H7 (cell line): ENCODE data around the gene TTLL6. TPM values are rescaled to one million over a fixed set of nuclear protein-coding genes. Genes with fewer than 3 reads are reported as not detected.

Experiments used
- DNase-seq: peaks from one replicate; pipeline ENCODE4 v3.0.0; 2012
- H3K27me3 ChIP-seq: 2 replicates; pipeline ENCODE4 v1.6.0; 2011; ENCODE audit warnings: mild to moderate bottlenecking, low read length; ENCODE audit not compliant: control insufficient read depth, insufficient read depth
- H3K36me3 ChIP-seq: replicated peaks from 2 replicates; pipeline ENCODE4 v1.5.1; 2011; ENCODE audit warnings: low read length; ENCODE audit not compliant: control insufficient read depth, insufficient read depth
- H3K4me3 ChIP-seq: 2 replicates; pipeline ENCODE4 v1.5.1; 2011; ENCODE audit warnings: low read depth, mild to moderate bottlenecking, control low read depth, low read length, moderate library complexity; ENCODE audit not compliant: insufficient read depth
- total RNA-seq: library from RNA; depleted of rRNA; stranded (reverse); fragments of >200 nt; shearing (Covaris generic); gene quantifications from 2 replicates; pipeline ENCODE4 v1.2.3, GENCODE V29; 2014

TTLL6 gene
- total RNA-seq, 1 experiment from 2014 or later = 2.1 TPM

DNA sequence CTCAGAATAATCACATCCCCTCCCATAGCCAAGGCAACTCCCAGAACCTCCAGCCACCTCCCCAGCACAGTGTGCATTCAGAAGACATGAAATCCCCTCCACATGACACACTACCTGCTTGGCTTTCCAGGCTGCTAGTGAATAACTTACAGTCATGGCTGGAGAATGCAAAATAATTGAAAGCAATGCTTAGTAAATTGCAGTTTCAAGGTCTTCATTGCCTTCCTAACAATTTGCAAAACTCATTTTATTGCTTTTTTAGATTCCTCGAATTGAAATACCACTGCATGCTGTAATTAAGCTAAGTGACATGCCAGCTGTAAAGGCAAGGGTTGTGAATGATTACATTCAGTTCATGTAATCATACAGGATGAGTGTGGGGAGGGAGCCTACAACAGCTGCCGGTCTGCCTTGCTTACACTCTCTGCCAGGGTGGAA is 59.5 kb downstream of the TTLL6 start:
- Histone ChIP-seq H3K27me3 (peaks cover 63% of the 10 kb centered on the region), H3K4me3 (no peak overlapping the region), H3K36me3 (no peaks in the 10 kb centered on the region)
- no peak for DNase-seq

DNA sequence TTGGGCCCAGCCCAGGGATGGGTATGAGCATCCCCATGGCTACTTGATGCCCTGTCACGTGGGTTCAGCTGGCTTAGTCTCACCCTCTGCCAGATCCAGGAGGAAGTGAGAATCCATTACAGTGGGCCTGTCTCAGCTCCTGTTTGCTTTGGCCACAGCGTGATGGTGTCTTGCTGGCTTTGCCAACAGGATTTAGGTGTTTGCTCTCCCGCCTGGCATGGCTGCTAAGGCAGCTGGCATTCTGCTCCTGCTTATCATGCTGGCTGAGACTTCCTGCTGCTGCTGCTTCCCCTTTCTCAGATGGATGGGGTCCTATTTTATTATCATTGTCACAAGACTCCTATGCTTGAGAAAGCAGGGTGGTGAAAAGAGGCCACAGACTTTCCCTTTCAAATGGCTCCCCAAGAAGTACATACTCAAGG is 60.2 kb downstream of the TTLL6 start:
- peaks cover 70% of the 10 kb centered on the region for H3K27me3 ChIP-seq
- no peak for DNase-seq
- no peak overlapping the region for H3K4me3 ChIP-seq
- no peaks in the 10 kb centered on the region for H3K36me3 ChIP-seq

DNA sequence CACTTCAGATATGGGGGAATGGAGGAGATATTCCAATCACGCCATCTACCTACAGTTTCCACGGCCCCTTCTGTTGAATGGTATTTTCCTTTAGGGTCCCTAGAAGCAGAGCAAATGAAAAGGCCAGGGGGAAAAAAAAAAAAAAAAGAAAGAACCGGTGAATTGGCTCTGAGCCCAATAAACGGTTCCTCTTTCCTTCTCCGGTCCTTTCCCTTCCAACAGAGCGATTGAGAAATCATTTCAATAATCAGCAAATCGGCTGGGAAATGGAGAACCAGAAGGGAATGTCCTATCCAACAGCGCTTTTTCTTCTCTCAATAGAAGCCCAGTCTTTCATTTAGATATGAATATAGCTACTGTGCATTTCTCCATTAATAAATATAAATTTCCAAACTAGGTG is 61.7 kb downstream of the TTLL6 start:
- Histone ChIP-seq H3K27me3 (peaks cover 85% of the 10 kb centered on the region), H3K4me3 (no peak overlapping the region; the same call in 1 of the 2 replicates), H3K36me3 (no peaks in the 10 kb centered on the region)
- no peak for DNase-seq

DNA sequence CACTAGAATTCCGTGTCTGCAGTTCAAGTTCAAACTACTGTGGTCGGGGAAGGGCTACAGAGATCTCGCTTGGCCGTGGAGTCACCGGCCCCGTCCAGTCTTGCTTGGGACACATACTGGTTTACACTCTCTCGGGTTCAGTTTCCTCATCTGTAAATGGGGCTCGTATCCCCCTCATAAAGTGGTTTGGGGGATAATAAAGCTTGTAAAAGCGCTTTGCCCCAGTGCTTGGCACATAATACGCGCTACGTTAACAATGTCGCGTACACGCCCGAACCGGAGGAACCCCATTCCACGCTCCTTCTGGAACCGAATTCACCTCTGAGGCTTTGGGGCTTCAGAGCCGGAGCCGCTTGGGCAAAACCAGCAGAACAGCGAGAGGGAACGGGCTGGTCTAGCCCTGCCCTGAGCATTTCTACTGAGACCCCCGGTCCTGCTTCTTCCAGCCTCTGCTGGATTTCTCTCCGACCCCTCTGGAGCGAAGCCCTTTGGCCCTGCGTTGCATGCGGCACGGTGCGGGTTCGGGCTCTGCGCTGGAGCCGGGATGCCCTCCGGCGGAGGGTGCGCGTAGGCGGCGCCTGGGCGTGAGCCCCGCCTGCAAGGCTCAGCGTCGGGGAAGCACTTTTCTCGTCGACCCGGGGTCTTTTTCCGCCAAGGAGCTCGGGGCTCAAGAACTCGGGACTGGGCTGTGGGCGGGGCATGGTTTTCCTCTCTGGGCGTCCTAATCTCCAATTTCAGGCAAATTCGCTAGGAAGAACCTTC is 62.3 kb downstream of the TTLL6 start:
- Histone ChIP-seq H3K4me3 (peak overlapping the region; percentile 21; the same call in 1 of the 2 replicates), H3K36me3 (no peaks in the 10 kb centered on the region), H3K27me3 (peaks cover 92% of the 10 kb centered on the region)
- DNase-seq = peak; percentile 84

DNA sequence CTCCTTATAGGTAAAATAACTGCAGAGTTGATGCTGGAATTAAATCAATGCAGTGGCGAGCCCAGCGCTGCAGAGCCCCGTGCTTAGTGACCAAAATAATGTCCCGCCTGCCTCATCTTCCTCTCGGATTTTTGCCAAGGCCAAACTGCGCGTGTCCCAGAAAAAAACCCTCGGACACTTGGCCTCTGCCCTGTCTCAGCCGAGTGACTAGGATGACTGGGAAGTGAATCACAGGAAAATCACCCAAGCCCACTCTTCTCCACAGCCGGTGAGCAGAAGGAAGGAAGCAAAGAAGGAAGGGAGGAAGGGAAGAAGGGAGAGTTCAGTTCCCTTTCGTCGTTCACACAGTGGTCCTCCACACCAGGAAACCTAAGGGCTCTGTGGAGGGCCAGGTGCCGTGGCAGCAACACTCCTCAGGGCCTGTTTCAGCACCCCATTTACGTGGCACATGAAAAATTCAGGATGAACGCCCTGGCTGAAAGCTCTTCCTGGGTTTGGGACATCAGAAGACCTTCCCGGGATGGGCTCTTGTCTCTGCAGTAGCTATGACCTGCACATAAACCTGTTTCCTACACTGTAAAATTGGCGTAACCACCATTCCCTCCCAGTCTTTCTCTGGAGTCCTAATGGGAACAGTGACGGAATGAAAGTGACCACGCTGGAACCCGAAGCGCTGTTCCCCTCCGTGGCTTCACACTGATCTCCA is 63.1 kb downstream of the TTLL6 start:
- no peak overlapping the region for H3K4me3 ChIP-seq
- H3K36me3 ChIP-seq = no peaks in the 10 kb centered on the region
- DNase-seq = no peak
- H3K27me3 ChIP-seq = peaks cover 97% of the 10 kb centered on the region

DNA sequence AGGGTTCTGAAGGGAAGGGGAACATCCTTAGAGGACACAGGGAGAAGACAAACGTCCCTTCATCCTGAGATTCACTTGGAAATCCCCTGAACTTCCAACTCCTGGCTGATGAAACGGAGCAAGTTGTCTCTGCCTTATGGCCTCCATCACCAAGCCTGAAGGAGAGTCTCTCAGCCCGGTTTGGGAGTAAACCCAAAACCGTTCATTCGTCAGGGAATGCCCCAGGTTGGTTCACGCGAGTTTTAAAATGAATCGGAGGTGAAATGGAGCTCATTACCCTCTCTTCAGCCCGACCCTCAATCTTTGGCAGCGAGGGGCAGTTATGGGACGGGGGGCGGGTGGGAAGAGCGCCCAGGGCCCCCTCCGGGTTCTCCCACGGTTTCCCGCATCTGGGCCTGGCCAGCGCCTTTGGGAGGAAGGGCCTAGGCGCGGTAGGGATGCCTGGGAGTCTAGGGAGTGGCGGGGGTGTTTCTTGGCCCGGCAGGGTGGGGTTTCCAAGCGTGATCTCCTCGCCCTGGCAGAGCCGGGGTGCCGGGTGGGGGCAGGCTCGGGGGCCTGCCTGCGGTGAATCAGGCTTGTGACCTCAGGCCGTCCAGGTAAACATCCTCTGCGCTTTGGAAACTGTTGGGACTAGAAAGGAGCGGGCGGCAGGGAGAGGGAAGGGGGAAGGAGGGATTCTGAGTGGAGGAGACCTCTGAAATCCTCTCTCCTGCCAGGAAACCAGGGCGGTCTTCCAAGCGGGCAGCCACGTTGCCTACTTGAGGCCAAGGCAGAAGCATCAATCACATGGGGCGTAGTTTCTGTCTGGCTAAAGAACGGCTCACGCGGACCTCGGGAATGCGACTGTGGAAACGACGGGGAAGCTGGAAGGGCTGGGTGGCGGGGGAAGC is 64.4 kb downstream of the TTLL6 start:
- Histone ChIP-seq H3K36me3 (no peaks in the 10 kb centered on the region), H3K27me3 (peaks cover 99% of the 10 kb centered on the region), H3K4me3 (no peak overlapping the region)
- DNase-seq = peak; percentile 64

DNA sequence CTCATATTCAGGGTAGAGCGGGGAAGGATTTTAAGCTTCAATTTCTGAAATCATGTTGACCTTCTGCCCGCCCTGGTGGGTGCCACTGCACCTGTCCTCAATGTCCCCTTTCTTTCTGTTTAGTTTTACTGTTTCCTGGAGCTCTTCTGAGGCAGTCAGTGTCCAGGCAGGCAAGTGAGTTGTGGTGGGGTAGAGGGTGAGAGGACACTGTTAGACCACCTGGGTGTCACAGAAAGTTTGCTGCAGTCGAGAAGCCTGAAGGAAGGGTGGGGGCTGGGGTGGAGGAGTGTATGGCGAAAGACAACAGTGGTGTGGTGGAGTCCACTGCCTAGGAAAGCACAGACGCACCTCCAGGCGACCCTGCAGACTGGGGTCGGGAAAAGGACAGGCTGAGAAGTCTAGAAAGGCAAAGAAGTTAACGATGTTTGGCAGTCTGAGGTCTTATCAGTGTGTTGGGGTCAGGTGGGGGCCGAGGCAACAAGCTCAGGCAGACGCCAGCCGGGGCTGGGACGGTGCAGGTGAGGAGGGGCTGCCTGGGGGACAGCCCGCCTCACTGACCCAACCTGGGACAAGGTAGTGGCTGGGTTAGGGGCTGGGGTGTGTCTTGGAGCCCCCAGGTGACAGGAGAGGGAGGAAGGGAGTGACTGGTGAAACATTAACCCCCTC is 65.2 kb downstream of the TTLL6 start:
- peak; percentile 52 for DNase-seq
- no peaks in the 10 kb centered on the region for H3K36me3 ChIP-seq
- peaks cover 99% of the 10 kb centered on the region for H3K27me3 ChIP-seq
- H3K4me3 ChIP-seq = no peak overlapping the region

DNA sequence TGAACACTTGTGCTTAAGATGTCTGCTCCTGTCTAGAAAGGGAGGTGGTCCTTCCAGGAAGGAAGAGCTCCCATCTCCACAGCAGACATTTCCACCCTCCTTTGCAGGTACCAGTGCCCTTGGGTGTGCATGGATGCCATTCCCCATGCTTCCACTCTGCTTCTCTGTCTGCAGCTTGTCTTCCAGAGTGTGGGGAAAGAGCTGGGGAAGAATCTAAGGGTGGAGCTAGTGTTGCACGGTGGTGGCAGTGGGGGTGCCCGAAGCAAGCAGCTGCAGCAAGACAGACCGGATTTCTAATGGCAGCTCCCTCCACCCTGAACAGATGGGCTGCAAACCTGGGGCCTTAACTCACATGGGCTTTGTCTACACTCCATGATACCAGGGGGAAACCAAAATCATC is 65.9 kb downstream of the TTLL6 start:
- H3K4me3 ChIP-seq = no peak overlapping the region
- peaks cover 100% of the 10 kb centered on the region for H3K27me3 ChIP-seq
- H3K36me3 ChIP-seq = no peaks in the 10 kb centered on the region
- peak; percentile 51 for DNase-seq

DNA sequence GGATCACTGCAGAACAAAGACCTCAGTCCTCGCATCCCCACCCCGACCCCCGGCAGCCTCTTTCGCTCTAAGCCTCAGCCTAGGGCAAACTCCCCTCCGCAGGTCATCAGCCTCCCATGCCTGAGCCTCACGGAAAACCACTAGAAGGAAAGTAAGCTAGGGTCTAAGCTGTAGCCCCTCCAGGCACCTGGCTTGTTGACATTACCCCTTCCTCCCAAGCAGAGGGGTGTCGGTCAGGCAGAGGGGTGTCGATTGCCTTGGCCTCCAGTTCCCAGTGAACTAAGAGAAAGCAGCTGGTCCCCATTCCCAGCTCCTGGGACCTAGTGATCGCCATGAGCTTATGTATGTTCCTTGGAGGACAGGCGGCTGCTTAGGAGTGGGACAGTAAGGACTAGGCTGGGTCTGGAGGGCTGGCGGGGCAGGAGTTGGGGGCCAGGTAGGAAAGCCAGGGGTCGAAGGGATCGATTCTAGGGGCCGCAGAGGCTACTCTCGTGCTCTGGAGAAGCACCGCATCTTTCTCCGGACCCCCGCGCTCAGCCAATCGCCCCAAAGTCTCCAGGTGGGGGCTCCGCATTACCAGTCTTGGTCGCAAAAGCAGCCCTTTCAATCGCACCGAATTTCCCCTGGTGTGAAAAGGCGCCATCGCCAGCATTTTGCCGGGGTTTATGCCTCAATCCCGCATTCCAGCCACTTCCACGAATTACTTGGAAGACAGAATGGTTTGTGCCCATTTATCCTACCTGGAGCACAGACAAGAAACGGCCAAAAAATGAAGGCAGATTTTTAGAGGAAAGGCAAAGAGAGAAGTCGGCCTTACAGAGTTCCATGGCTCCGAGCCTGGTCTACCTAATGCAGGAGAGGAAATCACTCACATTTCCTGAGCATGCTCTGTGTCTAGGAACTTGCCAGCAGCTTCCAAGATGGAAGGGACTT is 67.1 kb downstream of the TTLL6 start:
- H3K27me3 ChIP-seq = peaks cover 100% of the 10 kb centered on the region
- peak; percentile 69 for DNase-seq

DNA sequence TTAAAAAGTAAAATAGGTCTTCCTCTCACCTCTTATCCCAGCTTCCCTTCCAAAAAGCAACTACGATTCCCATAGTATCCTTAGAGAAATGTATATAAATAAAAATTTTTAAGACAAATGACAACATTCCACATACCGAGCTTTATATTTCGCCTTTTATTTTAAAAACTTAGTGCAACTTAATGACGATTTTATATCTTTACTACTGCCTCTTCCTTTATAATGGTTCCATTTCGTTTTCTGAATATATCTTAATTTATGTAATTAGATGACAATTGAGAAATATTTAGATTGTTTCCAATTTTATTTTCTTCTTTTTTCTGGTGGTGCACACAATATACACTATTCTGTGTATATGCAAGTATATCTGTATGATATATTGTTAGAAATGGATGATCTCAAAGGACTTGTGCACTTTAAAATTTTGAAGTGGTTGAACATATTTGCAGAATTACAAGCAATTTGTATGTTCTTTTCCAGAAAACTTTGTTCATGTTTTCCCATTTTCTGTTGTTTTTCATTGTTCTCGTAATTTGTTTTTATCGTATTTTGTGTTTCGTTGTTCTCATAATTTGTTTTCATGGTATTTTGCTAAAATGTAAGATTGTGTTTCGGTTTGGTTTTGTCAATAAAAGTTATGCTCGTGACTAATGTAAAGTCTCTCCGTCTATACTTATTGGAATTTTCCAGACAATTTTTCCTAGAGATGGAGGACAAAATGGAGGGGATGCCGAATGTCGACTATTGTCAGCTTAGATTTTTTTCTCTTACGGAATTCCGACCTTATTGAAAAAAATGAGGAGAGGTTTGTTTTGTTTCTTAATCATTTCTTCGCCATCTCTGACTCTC is 68.1 kb downstream of the TTLL6 start:
- no peak overlapping the region for H3K4me3 ChIP-seq
- H3K36me3 ChIP-seq = no peaks in the 10 kb centered on the region
- peaks cover 100% of the 10 kb centered on the region for H3K27me3 ChIP-seq
- no peak for DNase-seq

More for the DNA sequence above, 67.1 kb downstream of the TTLL6 start:
- Histone ChIP-seq H3K36me3 (no peaks in the 10 kb centered on the region), H3K4me3 (no peak overlapping the region)

DNA sequence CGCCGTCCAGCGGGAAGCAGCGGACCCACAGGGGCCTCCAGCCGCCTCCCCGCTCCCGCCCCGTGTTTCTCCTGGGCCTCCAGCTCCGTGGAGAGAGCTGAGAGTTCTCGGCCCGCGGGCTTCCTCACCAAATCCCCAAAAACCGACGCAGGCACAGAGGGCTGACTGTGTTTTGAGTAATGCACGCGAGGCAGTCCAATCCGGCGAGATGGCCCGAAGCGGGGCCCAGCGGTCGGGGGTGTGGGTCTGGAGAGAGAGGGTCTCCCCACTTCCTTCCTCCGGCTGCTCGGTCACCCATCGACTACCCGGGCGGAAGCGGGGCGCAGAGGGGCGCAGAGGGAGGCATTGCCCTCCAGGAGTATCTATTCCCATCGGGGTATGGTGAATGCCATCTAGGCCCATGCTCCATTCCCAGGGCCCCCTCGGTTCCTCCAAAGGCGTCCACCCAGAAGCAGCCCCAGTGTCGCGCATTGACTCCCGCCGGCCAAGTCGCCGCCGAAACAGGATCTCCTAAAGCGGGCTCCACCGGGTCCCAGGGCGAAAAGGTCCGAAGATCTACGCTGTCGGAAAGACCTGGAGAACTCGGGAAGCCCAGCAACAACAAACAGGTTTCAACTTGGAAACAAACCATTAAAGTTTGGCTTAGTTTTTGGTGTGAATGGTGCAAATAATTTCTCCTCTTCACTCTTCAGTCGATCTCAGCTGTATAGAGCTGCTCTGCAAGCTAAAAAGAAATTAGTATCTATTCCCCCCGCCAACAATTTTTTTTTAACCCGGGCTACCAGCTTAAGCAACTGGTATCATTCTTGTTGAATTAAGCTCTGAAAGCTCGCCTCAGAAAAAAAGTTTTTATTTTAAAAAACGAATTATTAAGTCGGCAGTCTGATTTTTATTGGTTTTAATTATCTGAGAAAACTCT is 69.3 kb downstream of the TTLL6 start:
- Histone ChIP-seq H3K4me3 (peak overlapping the region; percentile 12; the same call in 1 of the 2 replicates), H3K27me3 (peaks cover 100% of the 10 kb centered on the region), H3K36me3 (no peaks in the 10 kb centered on the region)
- DNase-seq = peak; percentile 78
